Endodermal cell (in vitro differentiated cells): ENCODE results near the gene NFE2L2. TPM values are rescaled to one million over a fixed set of nuclear protein-coding genes. Genes with fewer than 3 reads are reported as not detected.
A peak's percentile ranks its signal among the peaks of the same experiment; 100 is the strongest.

Experiments used
- DNase-seq: peaks from one replicate; pipeline ENCODE4 v3.0.0-alpha.2; 2017
- H3K27ac ChIP-seq: 2 replicates; pipeline ENCODE4 v1.5.1; 2013; ENCODE audit warnings: mild to moderate bottlenecking, low read depth, low read length, moderate library complexity
- H3K27me3 ChIP-seq: 2 replicates; pipeline ENCODE4 v1.6.1; 2013; ENCODE audit warnings: mild to moderate bottlenecking, low read length, moderate library complexity; ENCODE audit not compliant: insufficient read depth, control insufficient read depth, poor library complexity, severe bottlenecking
- H3K36me3 ChIP-seq: 2 replicates; pipeline ENCODE4 v1.7.0; 2013; ENCODE audit warnings: mild to moderate bottlenecking, low read length, moderate library complexity; ENCODE audit not compliant: control insufficient read depth, insufficient read depth
- H3K4me1 ChIP-seq: one replicate; pipeline ENCODE4 v1.7.0; 2013; ENCODE audit warnings: low read length; ENCODE audit not compliant: control insufficient read depth, insufficient read depth
- H3K4me3 ChIP-seq: 2 replicates; pipeline ENCODE4 v1.5.1; 2013; ENCODE audit warnings: mild to moderate bottlenecking, low read length, moderate library complexity
- H3K9ac ChIP-seq: 2 replicates; pipeline ENCODE4 v1.6.1; 2013; ENCODE audit warnings: mild to moderate bottlenecking, low read length, moderate library complexity; ENCODE audit not compliant: poor library complexity, severe bottlenecking; ENCODE audit errors: extremely low read depth
- H3K9me3 ChIP-seq: 2 replicates; pipeline ENCODE4 v1.6.1; 2013; ENCODE audit warnings: mild to moderate bottlenecking, low read length, moderate library complexity; ENCODE audit not compliant: control insufficient read depth
- H3K27ac Mint-ChIP-seq: 2 replicates; pipeline ENCODE4 v1.8.0; 2020; ENCODE audit warnings: mixed read lengths
- H3K27me3 Mint-ChIP-seq: 2 replicates; pipeline ENCODE4 v1.8.0; 2021; ENCODE audit warnings: mild to moderate bottlenecking, mixed read lengths; ENCODE audit not compliant: insufficient read depth
- H3K36me3 Mint-ChIP-seq: 2 replicates; pipeline ENCODE4 v1.8.0; 2020; ENCODE audit warnings: low read depth, mixed read lengths
- H3K4me1 Mint-ChIP-seq: 2 replicates; pipeline ENCODE4 v1.8.0; 2020; ENCODE audit warnings: mixed read lengths
- H3K4me3 Mint-ChIP-seq: 2 replicates; pipeline ENCODE4 v1.8.0; 2020; ENCODE audit warnings: mild to moderate bottlenecking, moderate library complexity, mixed read lengths
- H3K9me3 Mint-ChIP-seq: 2 replicates; pipeline ENCODE4 v1.8.0; 2020; ENCODE audit warnings: mild to moderate bottlenecking, mixed read lengths
- CTCF ChIP-seq: fragments of 200-600 bp; sonication (generic); conservative IDR thresholded peaks from 2 replicates; pipeline ENCODE4 v1.5.0; 2021; ENCODE audit warnings: antibody characterized with exemption, mild to moderate bottlenecking
- WGBS, 2 experiments: methylation state at CpG; one replicate each; pipeline versions ENCODE4 v1.1.5 to v1.1.7; 2013; ENCODE audit warnings: missing lambda C conversion rate in 2 of 2, mixed read lengths in 1 of 2; ENCODE audit not compliant: insufficient coverage in 1 of 2, insufficient read length in 1 of 2; 5-methylcytosine and 5-hydroxymethylcytosine counted together
- total RNA-seq, 2 donors: library from RNA; stranded (reverse); fragmentation: NEBNext Ultra II Directional in 1 of 2; extraction: Animal tissue kit (Norgen Biotek cat#: 25700) in 1 of 2; gene quantifications; 2 replicates in 1 of 2; 3 replicates in 1 of 2; pipeline ENCODE4 v1.2.1, GENCODE V29; 2021

Gene NFE2L2
- total RNA-seq, 2 donors from 2014 or later = 59.0 to 59.1 TPM

- no peak for TF ChIP-seq CTCF
- peaks cover 3% of the 10 kb centered on the region for H3K9me3 ChIP-seq
- H3K36me3 ChIP-seq = peaks cover 4% of the 10 kb centered on the region
- Mint-ChIP-seq H3K27ac (peak overlapping the region; percentile 52), H3K27me3 (no peaks in the 10 kb centered on the region), H3K36me3 (peaks cover 10% of the 10 kb centered on the region), H3K4me3 (peak overlapping the region; percentile 77), H3K9me3 (peaks cover 2% of the 10 kb centered on the region), H3K4me1 (peaks cover 36% of the 10 kb centered on the region)
- H3K27ac ChIP-seq = peak overlapping the region; percentile 92
- H3K27me3 ChIP-seq = no peaks in the 10 kb centered on the region
- DNase-seq = no peak
- peaks cover 7% of the 10 kb centered on the region for H3K4me1 ChIP-seq
- peak overlapping the region; percentile 70 for H3K9ac ChIP-seq
- peak overlapping the region; percentile 95 for H3K4me3 ChIP-seq
- 0% methylated on average over 20 to 61 of the region's 61 CpGs for WGBS, 2 experiments
Observed at GRCh38 chr2:177264209-177264692, 276 bp downstream of the NFE2L2 start.

- Mint-ChIP-seq H3K36me3 (peaks cover 16% of the 10 kb centered on the region), H3K4me3 (peak overlapping the region; percentile 77), H3K27me3 (no peaks in the 10 kb centered on the region), H3K27ac (peak overlapping the region; percentile 94), H3K4me1 (peaks cover 36% of the 10 kb centered on the region), H3K9me3 (peaks cover 8% of the 10 kb centered on the region)
- H3K27ac ChIP-seq = peak overlapping the region; percentile 92
- WGBS, 2 experiments = 0 to 2% methylated on average over 32 to 81 of the region's 81 CpGs
- H3K9me3 ChIP-seq = peaks cover 9% of the 10 kb centered on the region
- TF ChIP-seq CTCF = peak; percentile 88
- H3K36me3 ChIP-seq = peaks cover 9% of the 10 kb centered on the region
- peak overlapping the region; percentile 70 for H3K9ac ChIP-seq
- H3K27me3 ChIP-seq = no peaks in the 10 kb centered on the region
- DNase-seq = peak; percentile 96
- H3K4me1 ChIP-seq = peaks cover 7% of the 10 kb centered on the region
- H3K4me3 ChIP-seq = peak overlapping the region; percentile 95
Observed at GRCh38 chr2:177263451-177264208, 897 bp downstream of the NFE2L2 start.

GRCh38 chr2:177262958-177263450 is 1.5 kb downstream of the NFE2L2 start:
- Mint-ChIP-seq H3K36me3 (peaks cover 22% of the 10 kb centered on the region), H3K4me3 (peak overlapping the region; percentile 77), H3K27me3 (no peaks in the 10 kb centered on the region), H3K27ac (peak overlapping the region; percentile 94), H3K4me1 (peaks cover 36% of the 10 kb centered on the region), H3K9me3 (peaks cover 14% of the 10 kb centered on the region)
- H3K9ac ChIP-seq = peak overlapping the region; percentile 70
- peak overlapping the region; percentile 95 for H3K4me3 ChIP-seq
- TF ChIP-seq CTCF = no peak
- peaks cover 16% of the 10 kb centered on the region for H3K36me3 ChIP-seq
- 10 to 60% methylated on average over 2 to 6 of the region's 6 CpGs for WGBS, 2 experiments
- H3K27me3 ChIP-seq = no peaks in the 10 kb centered on the region
- peak overlapping the region; percentile 92 for H3K27ac ChIP-seq
- H3K9me3 ChIP-seq = peaks cover 15% of the 10 kb centered on the region
- H3K4me1 ChIP-seq = peaks cover 7% of the 10 kb centered on the region
- DNase-seq = no peak
